Measurements from ENCODE around the gene FBLN1.

GRCh38 chr22:45542001-45542520, 39.4 kb downstream of the FBLN1 start:
- TF ChIP-seq CTCF (IDR thresholded peaks at IDR 0.05; ENCODE audit: low read depth, low read length) (no peak), EZH2phosphoT487 (IDR thresholded peaks at IDR 0.05; ENCODE audit: low read depth) (no peak)
